Measurements from ENCODE around the gene SLITRK3. TPM values are rescaled to one million over a fixed set of nuclear protein-coding genes. Genes with fewer than 3 reads are reported as not detected.

Gene SLITRK3, protein sequence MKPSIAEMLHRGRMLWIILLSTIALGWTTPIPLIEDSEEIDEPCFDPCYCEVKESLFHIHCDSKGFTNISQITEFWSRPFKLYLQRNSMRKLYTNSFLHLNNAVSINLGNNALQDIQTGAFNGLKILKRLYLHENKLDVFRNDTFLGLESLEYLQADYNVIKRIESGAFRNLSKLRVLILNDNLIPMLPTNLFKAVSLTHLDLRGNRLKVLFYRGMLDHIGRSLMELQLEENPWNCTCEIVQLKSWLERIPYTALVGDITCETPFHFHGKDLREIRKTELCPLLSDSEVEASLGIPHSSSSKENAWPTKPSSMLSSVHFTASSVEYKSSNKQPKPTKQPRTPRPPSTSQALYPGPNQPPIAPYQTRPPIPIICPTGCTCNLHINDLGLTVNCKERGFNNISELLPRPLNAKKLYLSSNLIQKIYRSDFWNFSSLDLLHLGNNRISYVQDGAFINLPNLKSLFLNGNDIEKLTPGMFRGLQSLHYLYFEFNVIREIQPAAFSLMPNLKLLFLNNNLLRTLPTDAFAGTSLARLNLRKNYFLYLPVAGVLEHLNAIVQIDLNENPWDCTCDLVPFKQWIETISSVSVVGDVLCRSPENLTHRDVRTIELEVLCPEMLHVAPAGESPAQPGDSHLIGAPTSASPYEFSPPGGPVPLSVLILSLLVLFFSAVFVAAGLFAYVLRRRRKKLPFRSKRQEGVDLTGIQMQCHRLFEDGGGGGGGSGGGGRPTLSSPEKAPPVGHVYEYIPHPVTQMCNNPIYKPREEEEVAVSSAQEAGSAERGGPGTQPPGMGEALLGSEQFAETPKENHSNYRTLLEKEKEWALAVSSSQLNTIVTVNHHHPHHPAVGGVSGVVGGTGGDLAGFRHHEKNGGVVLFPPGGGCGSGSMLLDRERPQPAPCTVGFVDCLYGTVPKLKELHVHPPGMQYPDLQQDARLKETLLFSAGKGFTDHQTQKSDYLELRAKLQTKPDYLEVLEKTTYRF
- total RNA-seq, result not detected

GRCh38 chr3:165195640-165196576 lies at the start of gene SLITRK3:
Gene SLITRK3, minus strand, starts transcription at chr3:165196384. Its CDS starts 5,554 bp downstream, at chr3:165190830.
- Mint-ChIP-seq H3K9me3 (no peaks in the 10 kb centered on the region), H3K27me3 (peaks cover 58% of the 10 kb centered on the region), H3K4me1 (peaks cover 8% of the 10 kb centered on the region), H3K36me3 (no peaks in the 10 kb centered on the region), H3K4me3 (peak within 1 kb of the TSS; percentile 45), H3K27ac (peak within 1 kb of the TSS; percentile 10)
- POLR2A ChIA-PET, result no interaction called here
- DNase-seq, result no peak
- no peak for ATAC-seq (ENCODE audit: low read depth)

DNA sequence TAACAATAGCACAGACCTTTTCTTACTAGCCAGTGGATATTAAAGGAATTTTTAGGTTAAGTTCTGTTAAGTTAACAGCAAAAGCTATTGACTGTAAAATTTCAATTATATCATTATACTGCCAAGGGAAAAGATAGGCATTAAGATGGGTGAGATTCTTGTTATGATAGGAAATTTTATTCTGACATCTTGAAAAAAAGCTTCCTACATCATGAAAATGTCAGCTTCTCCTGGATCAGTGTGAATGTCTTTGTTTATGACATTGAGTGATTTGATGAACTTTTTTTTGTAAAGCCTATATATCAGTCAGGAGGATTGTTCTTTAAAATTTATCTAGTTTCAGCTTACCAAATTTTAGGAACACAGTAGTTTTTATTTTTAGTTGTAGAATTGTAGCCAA lies 47.4 kb upstream of the SLITRK3 start:
- Mint-ChIP-seq H3K27ac (no peak overlapping the region), H3K4me1 (no peaks in the 10 kb centered on the region), H3K4me3 (no peak overlapping the region), H3K9me3 (peaks cover 6% of the 10 kb centered on the region), H3K27me3 (no peaks in the 10 kb centered on the region), H3K36me3 (no peaks in the 10 kb centered on the region)
- ATAC-seq (ENCODE audit: low read depth) (no peak), DNase-seq (no peak)
- POLR2A ChIA-PET, result no interaction called here

GRCh38 chr3:165233501-165234195 lies 37.5 kb upstream of the SLITRK3 start:
- ATAC-seq (ENCODE audit: low read depth), result no peak
- Mint-ChIP-seq H3K9me3 (no peaks in the 10 kb centered on the region), H3K4me1 (no peaks in the 10 kb centered on the region), H3K27me3 (no peaks in the 10 kb centered on the region), H3K27ac (no peak overlapping the region), H3K36me3 (no peaks in the 10 kb centered on the region), H3K4me3 (no peak overlapping the region)
- no peak for DNase-seq
- POLR2A ChIA-PET, result no interaction called here

DNA sequence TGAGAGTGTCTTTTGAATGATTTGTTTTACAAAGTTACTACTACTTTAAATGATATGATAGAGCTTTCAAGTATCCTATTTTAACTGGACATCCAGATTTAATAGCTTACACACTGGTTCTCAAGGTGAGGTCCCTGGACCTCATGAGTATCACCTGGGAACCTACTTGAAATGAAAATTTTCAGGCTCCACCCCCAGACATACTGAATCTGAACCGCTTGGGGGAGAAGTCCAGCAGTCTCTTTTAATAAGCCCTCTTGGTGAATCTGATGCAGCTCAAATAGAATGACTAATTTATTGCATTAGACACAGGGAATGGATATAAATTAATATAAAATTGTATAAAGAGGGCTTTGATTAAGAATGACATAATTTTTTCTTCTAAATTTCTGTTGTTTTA lies 29.4 kb upstream of the SLITRK3 start:
- no peak for ATAC-seq (ENCODE audit: low read depth)
- Mint-ChIP-seq H3K27ac (no peak overlapping the region), H3K4me3 (no peak overlapping the region), H3K9me3 (no peaks in the 10 kb centered on the region), H3K4me1 (no peaks in the 10 kb centered on the region), H3K36me3 (no peaks in the 10 kb centered on the region), H3K27me3 (no peaks in the 10 kb centered on the region)
- DNase-seq, result no peak
- POLR2A ChIA-PET, result no interaction called here

GRCh38 chr3:165217739-165218138 lies 21.6 kb upstream of the SLITRK3 start:
- H3K27me3 Mint-ChIP-seq, result no peaks in the 10 kb centered on the region
- no peaks in the 10 kb centered on the region for H3K4me1 Mint-ChIP-seq
- no peak for DNase-seq
- ATAC-seq (ENCODE audit: low read depth), result no peak
- H3K9me3 Mint-ChIP-seq, result no peaks in the 10 kb centered on the region
- no peaks in the 10 kb centered on the region for H3K36me3 Mint-ChIP-seq
- no peak overlapping the region for H3K27ac Mint-ChIP-seq
- POLR2A ChIA-PET, result no interaction called here
- no peak overlapping the region for H3K4me3 Mint-ChIP-seq

DNA sequence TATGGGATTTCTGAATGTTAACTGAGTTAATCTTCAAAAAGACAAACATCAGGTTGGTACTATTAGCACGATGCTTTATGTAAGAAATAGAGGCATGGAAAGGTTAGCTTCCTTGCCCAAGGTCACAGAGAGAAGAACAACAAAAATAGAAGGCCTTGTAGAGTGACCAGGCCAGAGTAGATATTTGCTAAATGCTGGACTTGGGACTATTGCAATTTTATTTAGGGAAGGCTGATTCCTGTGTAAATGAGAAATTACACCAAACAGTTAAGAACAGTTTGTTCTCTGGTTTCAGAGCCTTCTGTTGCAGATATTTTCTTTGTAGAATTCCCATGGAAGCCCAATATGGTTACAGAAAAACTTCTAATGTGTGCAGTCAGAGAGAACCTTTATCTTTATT lies 16.4 kb upstream of the SLITRK3 start:
- no peaks in the 10 kb centered on the region for H3K9me3 Mint-ChIP-seq
- POLR2A ChIA-PET, result no interaction called here

GRCh38 chr3:165211721-165212120 lies 15.5 kb upstream of the SLITRK3 start:
- POLR2A ChIA-PET, result no interaction called here
- no peaks in the 10 kb centered on the region for H3K9me3 Mint-ChIP-seq
- no peak overlapping the region for H3K27ac Mint-ChIP-seq
- H3K27me3 Mint-ChIP-seq, result peaks cover 2% of the 10 kb centered on the region
- no peaks in the 10 kb centered on the region for H3K36me3 Mint-ChIP-seq
- H3K4me1 Mint-ChIP-seq, result peaks cover 2% of the 10 kb centered on the region
- H3K4me3 Mint-ChIP-seq, result no peak overlapping the region
- ATAC-seq (ENCODE audit: low read depth) (no peak), DNase-seq (no peak)

More for the DNA sequence above, 16.4 kb upstream of the SLITRK3 start:
- Mint-ChIP-seq H3K27ac (no peak overlapping the region), H3K27me3 (no peaks in the 10 kb centered on the region), H3K4me1 (no peaks in the 10 kb centered on the region), H3K36me3 (no peaks in the 10 kb centered on the region), H3K4me3 (no peak overlapping the region)
- DNase-seq (no peak), ATAC-seq (ENCODE audit: low read depth) (no peak)

DNA sequence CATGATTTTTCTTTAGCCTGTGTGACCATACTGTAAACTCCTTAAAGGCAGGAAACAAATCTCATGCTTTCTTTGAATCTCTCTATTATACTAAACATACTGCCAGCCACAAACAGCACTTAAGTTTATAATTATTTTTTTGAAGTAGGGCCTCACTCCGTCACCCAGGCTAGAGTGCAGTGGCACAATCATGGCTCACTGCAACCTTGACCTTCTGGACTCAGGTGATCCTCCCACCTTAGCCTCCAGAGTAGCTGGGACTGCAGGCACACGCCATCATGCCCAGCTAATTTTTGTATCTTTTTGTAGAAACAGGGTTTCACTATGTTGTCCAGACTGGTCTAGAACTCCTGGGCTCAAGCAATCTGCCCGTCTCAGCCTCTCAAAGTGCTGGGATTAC lies 14.5 kb upstream of the SLITRK3 start:
- Mint-ChIP-seq H3K9me3 (no peaks in the 10 kb centered on the region), H3K4me3 (no peak overlapping the region), H3K27ac (no peak overlapping the region), H3K4me1 (peaks cover 2% of the 10 kb centered on the region), H3K36me3 (no peaks in the 10 kb centered on the region), H3K27me3 (peaks cover 2% of the 10 kb centered on the region)
- ATAC-seq (ENCODE audit: low read depth) (no peak), DNase-seq (no peak)
- POLR2A ChIA-PET, result no interaction called here

DNA sequence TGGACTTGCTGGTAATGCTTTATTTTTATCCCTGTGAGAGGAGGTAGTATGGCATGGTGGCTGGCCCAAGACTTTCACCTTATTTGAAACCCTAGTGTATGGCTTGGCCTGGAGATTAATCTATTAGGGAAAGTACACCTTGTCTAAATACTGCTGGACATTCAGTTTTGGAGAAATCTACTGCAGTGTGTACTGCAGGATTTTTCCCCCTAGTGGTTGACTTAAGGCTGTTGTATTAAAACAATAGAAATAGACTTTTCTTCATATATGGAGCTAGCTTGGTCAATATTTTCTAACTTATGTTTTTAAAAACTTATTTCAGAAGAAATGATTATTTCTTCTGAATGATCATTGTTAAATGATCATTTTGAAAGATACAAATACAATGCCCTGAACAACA lies 13.9 kb upstream of the SLITRK3 start:
- POLR2A ChIA-PET, result no interaction called here
- ATAC-seq (ENCODE audit: low read depth) (no peak), DNase-seq (no peak)
- no peak overlapping the region for H3K4me3 Mint-ChIP-seq
- peaks cover 2% of the 10 kb centered on the region for H3K27me3 Mint-ChIP-seq
- no peaks in the 10 kb centered on the region for H3K9me3 Mint-ChIP-seq
- H3K36me3 Mint-ChIP-seq, result no peaks in the 10 kb centered on the region
- H3K4me1 Mint-ChIP-seq, result peaks cover 2% of the 10 kb centered on the region
- H3K27ac Mint-ChIP-seq, result no peak overlapping the region

DNA sequence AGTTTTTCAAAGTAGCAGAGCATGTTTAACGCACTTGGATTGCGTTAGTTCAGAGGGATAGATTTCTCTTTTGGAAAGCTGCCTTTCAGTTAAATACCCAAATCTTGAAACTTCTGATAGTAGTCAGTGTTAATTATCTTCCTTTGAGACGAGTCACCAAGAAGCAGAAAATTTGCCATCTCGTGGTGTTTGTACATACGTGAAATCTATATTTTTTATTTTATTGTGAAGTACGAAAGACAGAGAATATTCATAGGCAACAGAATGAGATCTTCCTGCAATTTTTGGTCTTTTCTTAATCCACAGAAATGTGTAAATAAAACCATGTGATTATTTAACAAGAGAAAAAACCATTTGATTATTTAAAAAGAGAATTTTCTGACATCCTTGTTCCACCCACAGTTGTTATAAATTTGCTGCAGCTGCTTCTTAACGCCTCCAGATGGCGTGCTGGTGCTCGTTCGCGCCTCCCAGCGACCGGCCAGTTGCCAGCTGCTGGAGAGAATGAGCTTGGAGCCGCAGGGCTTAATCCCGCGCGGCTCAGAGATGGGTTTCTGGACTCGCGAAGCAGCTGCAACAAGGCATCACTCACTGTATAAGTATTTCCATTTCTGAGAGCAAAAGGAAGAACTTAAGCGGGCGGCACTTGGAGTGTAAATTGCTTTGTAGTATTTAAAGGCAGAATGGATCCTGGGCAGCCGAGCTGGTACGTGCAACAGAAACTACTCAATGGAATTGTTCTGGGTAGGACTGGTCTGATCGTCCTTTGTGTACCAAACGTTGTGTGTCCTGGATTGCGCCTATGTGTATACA lies 10.5 kb upstream of the SLITRK3 start:
- POLR2A ChIA-PET, result no interaction called here
- Mint-ChIP-seq H3K36me3 (no peaks in the 10 kb centered on the region), H3K27ac (no peak overlapping the region), H3K9me3 (no peaks in the 10 kb centered on the region), H3K27me3 (peaks cover 2% of the 10 kb centered on the region), H3K4me1 (peaks cover 2% of the 10 kb centered on the region), H3K4me3 (peak overlapping the region; percentile 52)
- DNase-seq (peak; percentile 46), ATAC-seq (ENCODE audit: low read depth) (peak; percentile 70)

- H3K4me3 Mint-ChIP-seq, result no peak overlapping the region
- DNase-seq (no peak), ATAC-seq (ENCODE audit: low read depth) (no peak)
- H3K9me3 Mint-ChIP-seq, result no peaks in the 10 kb centered on the region
- H3K4me1 Mint-ChIP-seq, result peaks cover 2% of the 10 kb centered on the region
- no peaks in the 10 kb centered on the region for H3K36me3 Mint-ChIP-seq
- H3K27ac Mint-ChIP-seq, result no peak overlapping the region
- H3K27me3 Mint-ChIP-seq, result peaks cover 2% of the 10 kb centered on the region
- POLR2A ChIA-PET, result no interaction called here
Measured at GRCh38 chr3:165204445-165204844, 8.3 kb upstream of the SLITRK3 start.

GRCh38 chr3:165202995-165203394 lies 6.8 kb upstream of the SLITRK3 start:
- H3K27me3 Mint-ChIP-seq, result peaks cover 6% of the 10 kb centered on the region
- POLR2A ChIA-PET, result no interaction called here
- H3K36me3 Mint-ChIP-seq, result no peaks in the 10 kb centered on the region
- no peak overlapping the region for H3K4me3 Mint-ChIP-seq
- ATAC-seq (ENCODE audit: low read depth) (no peak), DNase-seq (no peak)
- peaks cover 2% of the 10 kb centered on the region for H3K4me1 Mint-ChIP-seq
- no peak overlapping the region for H3K27ac Mint-ChIP-seq
- H3K9me3 Mint-ChIP-seq, result no peaks in the 10 kb centered on the region
